Prostate gland (tissue), 2 donors: ENCODE measurements around the gene CBLN1. TPM values are rescaled to one million over a fixed set of nuclear protein-coding genes. Genes with fewer than 3 reads are reported as not detected.

ENCODE experiments used
- DNase-seq: peaks from one replicate; pipeline ENCODE4 v3.0.0-alpha.2; 2019; ENCODE audit warnings: low spot score
- H3K27ac ChIP-seq, 2 donors: fragments of 200-600 bp; sonication (generic); 2 replicates each; pipeline ENCODE4 v1.5.1; 2017 to 2019
- H3K27me3 ChIP-seq: fragments of 200-600 bp; sonication (generic); replicated peaks from 2 replicates; pipeline ENCODE4 v1.5.1; 2019; ENCODE audit not compliant: insufficient read depth
- H3K36me3 ChIP-seq, 2 donors: fragments of 200-600 bp; sonication (generic); 1 replicate in 1 of 2; 2 replicates in 1 of 2; pipeline versions ENCODE4 v1.5.1 to v1.8.1; 2017 to 2019
- H3K4me1 ChIP-seq: fragments of 200-600 bp; sonication (generic); replicated peaks from 2 replicates; pipeline ENCODE4 v1.5.1; 2019
- H3K4me3 ChIP-seq, 2 donors: fragments of 200-600 bp; sonication (generic); 2 replicates each; pipeline ENCODE4 v1.5.1; 2017 to 2019
- H3K9me3 ChIP-seq: fragments of 200-600 bp; sonication (generic); 2 replicates; pipeline ENCODE4 v1.5.1; 2017
- CTCF ChIP-seq, 4 experiments: fragments of 200-600 bp in 2 of 4; fragments of 450-650 bp in 2 of 4; sonication (generic) in 2 of 4; IDR thresholded peaks; 1 replicate in 3 of 4; 2 replicates in 1 of 4; pipeline ENCODE4 v1.5.1; 2016 to 2019; ENCODE audit warnings: antibody characterized with exemption in 4 of 4, mild to moderate bottlenecking in 2 of 4, moderate library complexity in 2 of 4
- POLR2A ChIP-seq: fragments of 450-650 bp; IDR thresholded peaks from one replicate; pipeline ENCODE4 v1.6.1; 2016; ENCODE audit warnings: antibody characterized with exemption, mild to moderate bottlenecking
- POLR2AphosphoS5 ChIP-seq: sonication (generic); formaldehyde crosslinking; IDR thresholded peaks from one replicate; pipeline ENCODE4 v1.6.1; 2017; ENCODE audit warnings: antibody characterized with exemption
- WGBS: methylation state at CpG from one replicate; pipeline ENCODE4 v1.1.5; 2018; 5-methylcytosine and 5-hydroxymethylcytosine counted together
- intact Hi-C: fragments of 100-400 bp; cut with DNase I; formaldehyde crosslinking; loops from one replicate; pipeline ENCODE4 v1.14.2; 2022
- total RNA-seq, 2 donors: library from RNA; depleted of rRNA; stranded (reverse); fragments of >200 nt; gene quantifications; one replicate each; pipeline ENCODE4 v1.1.0, GENCODE V29; 2016

The CBLN1 gene
- total RNA-seq, 2 donors from 2014 or later: 3.7 TPM; not detected in 1

GRCh38 chr16:49315602-49316001 is 34.0 kb upstream of the CBLN1 start:
- Histone ChIP-seq H3K4me1 (no peaks in the 10 kb centered on the region), H3K4me3 (no peak overlapping the region), H3K27me3 (no peaks in the 10 kb centered on the region), H3K36me3 (no peaks in the 10 kb centered on the region), H3K27ac (no peak overlapping the region), H3K9me3 (no peaks in the 10 kb centered on the region)
- DNase-seq: no peak
- no peak for TF ChIP-seq POLR2AphosphoS5
- no peak for TF ChIP-seq CTCF (IDR thresholded peaks at IDR 0.05)
- no peak for TF ChIP-seq POLR2A
- intact Hi-C loops: no loop called here
- 94% methylated on average over 1 of the region's 1 CpG for WGBS

GRCh38 chr16:49312389-49312985 is 30.8 kb upstream of the CBLN1 start:
- WGBS: 55% methylated on average over 10 of the region's 10 CpGs
- DNase-seq: no peak
- H3K4me1 ChIP-seq: no peaks in the 10 kb centered on the region
- intact Hi-C loops: no loop called here
- H3K36me3 ChIP-seq: no peaks in the 10 kb centered on the region
- H3K27me3 ChIP-seq: no peaks in the 10 kb centered on the region
- no peak overlapping the region for H3K4me3 ChIP-seq
- no peak for TF ChIP-seq CTCF (IDR thresholded peaks at IDR 0.05)
- no peak for TF ChIP-seq POLR2AphosphoS5
- no peak for TF ChIP-seq POLR2A
- no peak overlapping the region for H3K27ac ChIP-seq
- no peaks in the 10 kb centered on the region for H3K9me3 ChIP-seq

DNA sequence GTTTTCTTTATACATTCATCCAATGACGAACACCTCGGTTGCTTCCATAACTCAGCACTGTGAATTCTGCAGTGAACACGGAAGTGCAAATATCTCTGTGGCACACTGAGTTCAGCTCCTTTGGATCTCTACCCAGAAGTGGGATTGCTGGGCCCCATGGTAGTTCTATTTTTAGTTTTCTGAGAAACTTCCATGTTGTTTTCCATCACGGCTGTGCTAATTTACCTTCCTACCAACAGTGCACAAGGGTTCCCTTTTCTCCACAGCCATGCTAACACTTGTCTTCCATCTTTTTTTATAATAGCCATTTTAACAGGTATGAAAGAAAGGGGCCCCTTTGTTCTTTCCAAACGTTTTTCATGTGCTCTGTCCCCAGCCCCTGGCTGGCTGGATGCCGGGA is 30.2 kb upstream of the CBLN1 start:
- H3K36me3 ChIP-seq: no peaks in the 10 kb centered on the region
- WGBS: 73% methylated on average over 6 of the region's 6 CpGs
- intact Hi-C loops: no loop called here
- H3K9me3 ChIP-seq: no peaks in the 10 kb centered on the region
- DNase-seq: no peak
- TF ChIP-seq POLR2AphosphoS5 (no peak), CTCF (IDR thresholded peaks at IDR 0.05) (no peak), POLR2A (no peak)
- no peaks in the 10 kb centered on the region for H3K4me1 ChIP-seq
- H3K27me3 ChIP-seq: no peaks in the 10 kb centered on the region
- H3K27ac ChIP-seq: no peak overlapping the region
- H3K4me3 ChIP-seq: no peak overlapping the region

- WGBS: 83% methylated on average over 2 of the region's 2 CpGs
- Histone ChIP-seq H3K27ac (no peak overlapping the region), H3K36me3 (no peaks in the 10 kb centered on the region), H3K9me3 (no peaks in the 10 kb centered on the region), H3K4me1 (no peaks in the 10 kb centered on the region), H3K4me3 (no peak overlapping the region), H3K27me3 (no peaks in the 10 kb centered on the region)
- intact Hi-C loops: no loop called here
- no peak for DNase-seq
- TF ChIP-seq POLR2AphosphoS5 (no peak), CTCF (IDR thresholded peaks at IDR 0.05) (no peak), POLR2A (no peak)
Measured at GRCh38 chr16:49307176-49307575, 25.5 kb upstream of the CBLN1 start.

GRCh38 chr16:49305406-49305805 is 23.8 kb upstream of the CBLN1 start:
- H3K27ac ChIP-seq: no peak overlapping the region
- intact Hi-C loops: no loop called here
- DNase-seq: no peak
- no peaks in the 10 kb centered on the region for H3K4me1 ChIP-seq
- no peaks in the 10 kb centered on the region for H3K9me3 ChIP-seq
- no peak overlapping the region for H3K4me3 ChIP-seq
- H3K36me3 ChIP-seq: no peaks in the 10 kb centered on the region
- no peaks in the 10 kb centered on the region for H3K27me3 ChIP-seq
- no peak for TF ChIP-seq CTCF (IDR thresholded peaks at IDR 0.05)
- TF ChIP-seq POLR2AphosphoS5: no peak
- TF ChIP-seq POLR2A: no peak
